Metanephros (tissue), 2 donors: ENCODE results near the gene RPL5. TPM values are rescaled to one million over a fixed set of nuclear protein-coding genes. Genes with fewer than 3 reads are reported as not detected.

Experiments
- small RNA-seq: library from RNA; depleted of rRNA; stranded (forward); fragments of <200 nt; gene quantifications from one replicate; pipeline ENCODE3, GENCODE V24; 2014; ENCODE audit warnings: low replicate concordance
- total RNA-seq: library from RNA; depleted of rRNA; stranded (reverse); fragments of >200 nt; gene quantifications from one replicate; pipeline ENCODE4 v1.2.3, GENCODE V29; 2014

Gene RPL5
- total RNA-seq, result 1,401 TPM

DNA sequence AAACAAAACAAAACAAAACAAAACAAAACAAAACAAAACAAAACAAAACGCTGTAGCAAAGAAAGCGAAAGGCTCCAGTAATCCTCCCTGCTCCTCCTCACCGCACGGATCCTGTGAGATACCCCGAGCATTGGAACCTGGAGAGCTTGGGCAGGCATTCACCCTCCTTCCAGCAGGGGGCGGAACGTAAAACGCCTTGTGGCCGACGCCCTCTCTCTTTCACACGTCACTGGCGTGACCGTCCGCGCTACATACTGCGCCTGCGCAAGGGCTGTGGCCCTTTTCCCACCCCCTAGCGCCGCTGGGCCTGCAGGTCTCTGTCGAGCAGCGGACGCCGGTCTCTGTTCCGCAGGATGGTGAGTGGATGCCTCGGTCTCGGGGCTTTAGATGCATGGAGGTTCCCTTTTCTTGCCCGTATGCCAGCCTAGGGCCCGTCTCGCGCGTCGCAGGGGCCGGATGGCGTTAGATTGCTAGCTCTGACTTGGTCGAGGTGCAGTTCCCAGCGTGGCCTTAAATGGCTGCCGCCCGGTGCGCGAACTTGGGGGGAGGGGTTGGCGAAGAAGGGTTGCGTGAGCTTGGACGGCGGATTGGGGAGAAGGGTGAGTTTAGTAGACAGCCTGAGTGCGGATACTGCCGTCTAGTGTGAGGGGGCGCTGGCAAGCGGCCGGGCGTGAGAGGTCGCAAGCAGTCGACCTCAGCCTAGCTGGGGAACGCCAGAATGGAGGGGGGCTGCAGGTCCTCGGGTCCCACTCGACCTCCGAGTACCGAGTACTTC is at the start of gene RPL5:
RPL5 (plus strand) TSS at position 279 of the 775 bp plus-strand sequence; CDS start at position 354, 75 bp downstream.

DNA sequence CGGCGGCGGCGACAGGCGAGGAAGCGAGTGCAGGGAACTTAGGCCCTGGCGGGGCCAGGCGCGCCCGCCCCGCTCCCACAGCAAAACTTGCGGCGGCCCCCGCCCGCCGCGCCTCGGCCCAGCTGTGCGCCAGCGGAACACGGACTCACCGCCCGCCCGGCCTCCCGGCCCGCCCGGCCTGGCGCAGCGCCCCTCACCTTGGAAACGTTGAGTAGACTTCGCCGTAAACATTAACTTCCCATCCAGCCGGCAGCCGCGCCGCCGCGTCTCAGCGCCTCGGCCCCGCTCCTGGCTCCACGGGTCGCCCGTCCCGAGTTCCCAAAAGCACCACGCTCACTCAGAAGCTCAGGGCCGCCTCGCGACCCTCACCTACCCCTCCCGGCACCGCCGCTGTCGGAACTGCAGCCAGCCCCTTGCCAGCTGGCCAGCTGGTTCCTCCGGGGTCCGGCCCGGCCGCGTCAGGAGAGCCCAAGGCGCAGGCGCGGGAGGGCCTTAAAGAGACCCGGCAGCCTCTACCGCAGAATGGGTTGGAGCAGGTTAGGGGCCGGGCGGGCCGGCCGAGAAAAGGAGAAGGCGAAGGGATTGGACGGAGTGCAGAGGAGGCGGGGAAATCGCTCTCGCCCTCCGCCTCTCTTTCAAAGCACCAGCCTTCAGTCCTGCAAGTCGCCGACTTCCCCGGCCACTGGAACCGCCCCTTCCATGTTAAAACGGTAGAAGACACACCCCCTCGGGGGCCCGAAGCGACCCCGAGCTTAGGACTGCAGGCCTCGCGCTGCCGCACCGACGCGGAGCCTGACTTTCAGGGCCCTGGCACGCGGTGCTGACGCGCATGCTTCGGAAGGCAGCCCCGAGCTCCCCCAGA is 47.0 kb upstream of the RPL5 start, which contains the start of gene EVI5:
EVI5 (minus strand) TSS at position 470 of the 862 bp plus-strand sequence. CDS start 48,562 bp downstream, outside the sequence.

Small RNA genes within 50 kb of the gene (small RNA-seq; reads per million reads assigned to genes)
- gene RF00432 (not detected), gene SNORA66 (11.9 reads per million, percentile 95 among the genes with 10 or more reads in this experiment), gene SNORD21 (not detected)

Other genes starting within 250 kb of the RPL5 start
- 45.8 TPM for gene EVI5, start 46.9 kb upstream of the RPL5 start, total RNA-seq
- 3.9 TPM for gene DIPK1A, start 129.4 kb downstream of the RPL5 start, total RNA-seq
- 49.6 TPM for gene MTF2, start 247.2 kb downstream of the RPL5 start, total RNA-seq